C4-2B (cell line): ENCODE measurements around the gene PRR15L.

ENCODE experiments used
- H3K27ac ChIP-seq: fragments of 450-650 bp; 2 replicates; pipeline ENCODE4 v1.5.1; 2017
- CTCF ChIP-seq: fragments of 450-650 bp; conservative IDR thresholded peaks from 2 replicates; pipeline ENCODE4 v1.5.1; 2017; ENCODE audit warnings: mild to moderate bottlenecking
- ZFX ChIP-seq: fragments of 450-650 bp; IDR thresholded peaks from 2 replicates; pipeline ENCODE4 v1.6.1; 2017

The PRR15L gene

GRCh38 chr17:47905221-47905733, 52.4 kb downstream of the PRR15L start:
- TF ChIP-seq ZFX (no peak), CTCF (no peak)
- H3K27ac ChIP-seq: no peak overlapping the region

GRCh38 chr17:47902039-47902744, 55.5 kb downstream of the PRR15L start:
- no peak for TF ChIP-seq CTCF
- no peak for TF ChIP-seq ZFX
- H3K27ac ChIP-seq: no peak overlapping the region
